ENCODE results near the gene ZNF511. TPM values are rescaled to one million over a fixed set of nuclear protein-coding genes. Genes with fewer than 3 reads are reported as not detected.
A peak's percentile ranks its signal among the peaks of the same experiment; 100 is the strongest.

Gene ZNF511
- total and polyA plus RNA-seq, 3 donors from 2014 or later: 39.6 to 50.5 (median 46.5) TPM

DNA sequence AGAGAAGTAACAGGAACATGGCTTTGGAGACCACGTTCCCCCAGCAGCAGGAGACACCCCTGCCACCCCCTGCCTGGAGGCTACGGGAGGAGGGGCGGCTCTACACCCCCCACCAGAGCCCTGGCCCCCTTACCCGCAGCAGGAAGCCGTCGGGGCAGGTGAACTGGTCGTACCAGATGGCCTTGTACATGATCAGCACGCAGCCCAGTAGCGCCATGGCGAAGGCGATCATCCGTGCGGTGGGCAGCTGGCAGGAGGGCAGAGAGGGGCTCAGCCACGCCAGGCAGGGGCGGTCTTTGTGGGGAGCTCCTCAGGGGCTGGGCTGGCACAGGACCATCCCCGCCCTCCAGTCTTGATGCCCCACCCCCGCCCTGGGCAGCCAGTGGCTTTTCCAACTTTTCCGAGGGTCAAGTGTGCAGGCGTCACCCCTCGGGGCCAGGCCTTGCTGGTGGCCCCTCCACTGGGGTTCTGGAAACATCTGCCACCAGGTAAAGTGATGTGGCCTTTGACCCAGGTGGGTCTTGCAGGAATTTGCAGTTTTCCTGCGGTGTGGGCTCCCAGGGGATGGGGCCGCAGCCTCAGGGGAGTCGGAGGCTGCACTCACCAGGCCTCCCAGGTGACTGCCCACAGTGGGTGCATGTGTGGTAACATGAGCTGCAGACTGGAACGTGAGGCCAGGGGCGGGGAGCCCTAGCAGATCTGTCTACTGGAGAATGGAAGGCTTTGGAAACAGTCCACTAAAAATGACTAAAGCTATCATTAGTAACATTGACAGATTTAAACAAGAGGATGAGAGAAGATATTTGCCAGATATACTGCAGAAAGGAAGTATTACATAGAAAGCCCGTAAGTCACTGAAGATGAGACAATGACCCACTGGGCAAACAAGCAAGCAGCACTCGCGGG, 18.3 kb downstream of the ZNF511 start:
- Histone ChIP-seq H3K36me3 (ENCODE audit: low read depth, missing control alignments) (no peaks in the 10 kb centered on the region), H3K4me1 (peaks cover 11% of the 10 kb centered on the region), H3K27ac (no peak overlapping the region), H3K27me3 (no peaks in the 10 kb centered on the region), H3K9me3 (no peaks in the 10 kb centered on the region), H3K4me3 (no peak overlapping the region)
- TF ChIP-seq POLR2A (IDR thresholded peaks at IDR 0.05): no peak
- TF ChIP-seq, protein P1, sequence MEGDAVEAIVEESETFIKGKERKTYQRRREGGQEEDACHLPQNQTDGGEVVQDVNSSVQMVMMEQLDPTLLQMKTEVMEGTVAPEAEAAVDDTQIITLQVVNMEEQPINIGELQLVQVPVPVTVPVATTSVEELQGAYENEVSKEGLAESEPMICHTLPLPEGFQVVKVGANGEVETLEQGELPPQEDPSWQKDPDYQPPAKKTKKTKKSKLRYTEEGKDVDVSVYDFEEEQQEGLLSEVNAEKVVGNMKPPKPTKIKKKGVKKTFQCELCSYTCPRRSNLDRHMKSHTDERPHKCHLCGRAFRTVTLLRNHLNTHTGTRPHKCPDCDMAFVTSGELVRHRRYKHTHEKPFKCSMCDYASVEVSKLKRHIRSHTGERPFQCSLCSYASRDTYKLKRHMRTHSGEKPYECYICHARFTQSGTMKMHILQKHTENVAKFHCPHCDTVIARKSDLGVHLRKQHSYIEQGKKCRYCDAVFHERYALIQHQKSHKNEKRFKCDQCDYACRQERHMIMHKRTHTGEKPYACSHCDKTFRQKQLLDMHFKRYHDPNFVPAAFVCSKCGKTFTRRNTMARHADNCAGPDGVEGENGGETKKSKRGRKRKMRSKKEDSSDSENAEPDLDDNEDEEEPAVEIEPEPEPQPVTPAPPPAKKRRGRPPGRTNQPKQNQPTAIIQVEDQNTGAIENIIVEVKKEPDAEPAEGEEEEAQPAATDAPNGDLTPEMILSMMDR (IDR thresholded peaks at IDR 0.05): no peak
- intact Hi-C loops (cut with DNase I; ENCODE audit: low total_unique reads): no loop called here
- WGBS, 2 donors: 58 to 62% methylated on average over 13 to 28 of the region's 28 CpGs
- no peak for DNase-seq

DNA sequence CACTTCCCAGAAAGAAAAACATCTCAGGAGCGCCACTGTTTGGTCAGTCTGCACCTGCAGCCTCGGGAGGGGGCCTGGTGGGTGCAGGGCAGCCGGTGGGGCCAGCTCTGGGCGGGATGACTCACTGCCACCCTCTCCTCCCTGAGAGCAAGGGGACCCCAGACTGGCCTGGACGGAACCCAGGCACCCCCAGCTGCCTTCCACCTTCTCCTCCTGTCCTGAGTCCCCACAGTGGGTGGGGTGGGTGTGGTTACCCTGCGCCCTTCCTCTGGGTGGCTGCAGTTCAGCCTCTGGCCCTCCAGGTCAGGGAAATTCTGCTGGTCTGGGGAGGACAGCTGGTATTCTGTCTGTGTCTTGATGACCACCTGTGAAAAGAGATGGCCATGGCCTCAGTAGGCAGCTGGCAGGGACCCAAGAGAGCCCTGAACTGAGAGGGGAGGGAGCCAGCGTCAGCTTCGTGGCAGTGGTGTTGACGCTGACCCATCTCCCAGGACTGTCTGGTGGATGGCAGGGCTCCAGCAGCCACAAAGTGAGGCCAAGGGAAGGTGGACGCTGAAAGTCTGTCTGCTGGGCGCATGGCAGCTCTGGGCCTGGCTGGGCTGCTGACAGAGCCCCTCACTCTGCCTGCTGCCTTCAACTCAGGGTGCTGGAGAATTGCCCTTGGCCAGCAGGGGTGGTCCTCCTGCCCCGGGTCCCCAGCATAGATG, 19.1 kb downstream of the ZNF511 start:
- H3K9me3 ChIP-seq: no peaks in the 10 kb centered on the region
- no peaks in the 10 kb centered on the region for H3K36me3 ChIP-seq (ENCODE audit: low read depth, missing control alignments)
- WGBS, 2 donors: 57 to 60% methylated on average over 9 to 12 of the region's 12 CpGs
- no peak overlapping the region for H3K27ac ChIP-seq
- intact Hi-C loops (cut with DNase I; ENCODE audit: low total_unique reads): no loop called here
- H3K4me3 ChIP-seq: no peak overlapping the region
- peaks cover 11% of the 10 kb centered on the region for H3K4me1 ChIP-seq
- TF ChIP-seq POLR2A (IDR thresholded peaks at IDR 0.05): no peak
- TF ChIP-seq, protein P1 (IDR thresholded peaks at IDR 0.05): no peak
- DNase-seq: no peak
- no peaks in the 10 kb centered on the region for H3K27me3 ChIP-seq

DNA sequence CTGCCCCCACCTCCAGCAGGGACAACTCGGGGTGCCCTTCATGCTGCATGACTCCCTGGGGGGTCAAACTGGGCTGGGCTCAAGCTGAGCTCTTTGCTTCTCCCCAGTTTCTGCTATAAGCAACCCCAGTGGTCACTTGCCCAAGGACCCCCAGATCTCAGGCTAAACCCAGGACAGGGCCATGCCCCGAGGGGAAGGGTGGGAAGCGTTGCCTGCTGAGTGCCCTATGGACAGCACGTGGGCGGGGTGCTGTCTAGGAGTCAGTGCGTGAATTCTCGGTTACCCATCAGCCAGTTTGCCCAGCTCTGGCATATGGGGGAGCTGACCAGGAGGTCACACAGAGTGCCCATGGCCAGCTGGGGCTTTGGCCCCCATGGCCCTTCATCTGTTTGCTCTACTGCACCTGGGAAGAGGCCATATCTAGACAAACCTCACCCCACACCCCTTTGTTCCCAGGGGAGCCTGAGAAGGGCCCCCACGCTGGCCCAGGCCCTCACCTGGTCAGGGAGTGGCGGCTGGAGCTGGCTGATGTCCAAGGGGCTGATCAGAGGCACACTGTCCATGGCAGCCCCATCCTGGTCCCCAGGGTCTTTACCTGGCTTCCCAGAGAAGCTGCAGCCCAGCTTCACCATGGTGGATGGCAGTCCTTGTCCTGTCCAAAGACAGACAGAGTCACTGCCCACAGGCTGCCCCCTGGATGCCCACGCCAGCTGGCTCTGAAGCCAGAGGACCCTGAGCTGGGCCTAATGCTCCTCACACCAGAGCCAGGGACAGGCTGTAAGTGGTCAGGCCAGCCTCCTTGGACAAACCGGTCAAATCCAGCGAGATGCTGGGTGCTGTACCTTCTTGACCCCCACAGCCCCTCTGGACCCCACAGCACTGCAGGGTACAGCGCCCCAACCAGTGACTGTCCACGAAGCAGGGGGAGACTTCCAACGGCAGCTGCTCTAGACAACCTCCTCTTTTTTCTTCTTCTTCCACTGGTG, 19.9 kb downstream of the ZNF511 start:
- Histone ChIP-seq H3K27ac (no peak overlapping the region), H3K4me3 (no peak overlapping the region), H3K4me1 (peaks cover 11% of the 10 kb centered on the region), H3K36me3 (ENCODE audit: low read depth, missing control alignments) (no peaks in the 10 kb centered on the region), H3K27me3 (no peaks in the 10 kb centered on the region), H3K9me3 (no peaks in the 10 kb centered on the region)
- DNase-seq: no peak
- 83 to 86% methylated on average over 6 to 15 of the region's 15 CpGs for WGBS, 2 donors
- TF ChIP-seq, protein P1 (IDR thresholded peaks at IDR 0.05): no peak
- TF ChIP-seq POLR2A (IDR thresholded peaks at IDR 0.05): no peak
- intact Hi-C loops (cut with DNase I; ENCODE audit: low total_unique reads): no loop called here

DNA sequence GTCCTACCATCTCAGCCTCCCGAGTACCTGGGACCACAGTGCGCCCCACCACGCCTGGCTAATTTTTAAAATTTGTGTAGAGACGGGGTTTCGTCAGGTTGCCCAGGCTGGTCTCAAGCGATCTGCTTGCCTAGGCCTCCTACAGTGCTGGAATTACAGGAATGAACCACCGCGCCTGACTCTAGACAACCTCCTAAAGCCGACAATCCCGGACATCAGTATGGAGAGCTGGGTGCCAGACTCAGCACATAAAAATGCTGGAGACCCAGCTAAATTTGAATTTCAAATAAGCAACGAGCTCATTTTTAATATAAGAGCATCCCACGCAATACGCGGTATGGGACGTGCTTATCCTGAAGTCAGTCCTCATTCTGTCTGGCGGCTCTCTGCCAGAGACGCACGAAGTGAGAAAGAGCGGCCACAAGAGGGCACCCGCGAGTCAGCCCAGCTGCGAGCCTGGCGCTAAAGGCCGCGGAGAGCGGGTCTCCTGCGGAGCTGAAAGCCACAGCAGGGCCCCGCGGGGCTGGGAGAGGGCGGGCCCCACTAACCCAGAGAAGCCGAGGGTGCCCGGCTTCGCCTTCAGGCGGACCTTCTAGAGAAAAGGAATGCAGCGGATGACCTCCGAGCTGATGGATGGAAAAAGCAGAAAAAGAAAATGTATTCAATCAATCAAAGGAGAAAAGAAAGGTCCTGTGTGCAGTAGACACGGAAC, 20.9 kb downstream of the ZNF511 start:
- no peaks in the 10 kb centered on the region for H3K36me3 ChIP-seq (ENCODE audit: low read depth, missing control alignments)
- peaks cover 10% of the 10 kb centered on the region for H3K4me1 ChIP-seq
- H3K27ac ChIP-seq: no peak overlapping the region
- TF ChIP-seq, protein P1 (IDR thresholded peaks at IDR 0.05): peak; percentile 76 to 97 (median 87)
- TF ChIP-seq POLR2A (IDR thresholded peaks at IDR 0.05): no peak
- 3 to 7% methylated on average over 26 to 37 of the region's 37 CpGs for WGBS, 2 donors
- H3K27me3 ChIP-seq: no peaks in the 10 kb centered on the region
- no peak overlapping the region for H3K4me3 ChIP-seq
- peak; percentile 94 for DNase-seq
- intact Hi-C loops (cut with DNase I; ENCODE audit: low total_unique reads): no loop called here
- no peaks in the 10 kb centered on the region for H3K9me3 ChIP-seq
